ENCODE results near the gene MTM1. TPM values are rescaled to one million over a fixed set of nuclear protein-coding genes. Genes with fewer than 3 reads are reported as not detected.

The MTM1 gene
- total RNA-seq, 4 donors from 2014 or later = 3.8 to 26.7 (median 13.1) TPM

GRCh38 chrX:150712619-150713018 lies 144.2 kb downstream of the MTM1 start:
- Histone ChIP-seq H3K27me3 (no peaks in the 10 kb centered on the region), H3K27ac (no peak overlapping the region), H3K4me3 (no peak overlapping the region), H3K9me3 (no peaks in the 10 kb centered on the region), H3K36me3 (no peaks in the 10 kb centered on the region), H3K4me1 (no peaks in the 10 kb centered on the region)
- no peak for DNase-seq
- intact Hi-C loops (cut with DNase I; ENCODE audit: low total_unique reads) = no loop called here
- TF ChIP-seq POLR2A (IDR thresholded peaks at IDR 0.05) (no peak), CTCF (IDR thresholded peaks at IDR 0.05) (no peak)

- TF ChIP-seq POLR2A (IDR thresholded peaks at IDR 0.05) (no peak), CTCF (IDR thresholded peaks at IDR 0.05) (no peak)
- H3K4me1 ChIP-seq = no peaks in the 10 kb centered on the region
- no peak overlapping the region for H3K4me3 ChIP-seq
- H3K9me3 ChIP-seq = no peaks in the 10 kb centered on the region
- no peaks in the 10 kb centered on the region for H3K36me3 ChIP-seq
- H3K27me3 ChIP-seq = no peaks in the 10 kb centered on the region
- H3K27ac ChIP-seq = no peak overlapping the region
- DNase-seq = no peak
- intact Hi-C loops (cut with DNase I; ENCODE audit: low total_unique reads) = no loop called here
Measured at GRCh38 chrX:150715184-150715583, 146.8 kb downstream of the MTM1 start.

GRCh38 chrX:150719621-150720020 lies 151.2 kb downstream of the MTM1 start:
- Histone ChIP-seq H3K9me3 (no peaks in the 10 kb centered on the region), H3K4me3 (no peak overlapping the region), H3K27me3 (no peaks in the 10 kb centered on the region), H3K36me3 (no peaks in the 10 kb centered on the region), H3K27ac (no peak overlapping the region), H3K4me1 (no peaks in the 10 kb centered on the region)
- no peak for DNase-seq
- intact Hi-C loops (cut with DNase I; ENCODE audit: low total_unique reads) = no loop called here
- TF ChIP-seq CTCF (IDR thresholded peaks at IDR 0.05) = no peak
- TF ChIP-seq POLR2A (IDR thresholded peaks at IDR 0.05) = no peak

Other genes with a start within 250 kb of the MTM1 start
- 10 to 100 TPM in 1 of 4 donors, 1 to 10 TPM in 2, under 1 TPM in 1; 0.77 to 20.6 (median 2.2) TPM for gene MAMLD1, start 205.3 kb upstream of the MTM1 start, total RNA-seq
- gene MTMR1, start 124.8 kb downstream of the MTM1 start, total RNA-seq = 10 to 100 TPM in 3 of 4 donors, 1 to 10 TPM in 1; 1.2 to 32.1 (median 20.6) TPM

Data from uterus (tissue), 4 donors.